HG02588 (cell line): Measurements from ENCODE around the gene LAMTOR1.
A peak's percentile ranks its signal among the peaks of the same experiment; 100 is the strongest.

Experiments used
- ATAC-seq: cut with Tn5 transposase; IDR thresholded peaks from one replicate; pipeline ENCODE4 v1.9.1; 2021; ENCODE audit warnings: mild to moderate bottlenecking, moderate library complexity; ENCODE audit not compliant: unreplicated experiment

The LAMTOR1 gene

GRCh38 chr11:72120930-72121329, 17.8 kb upstream of the LAMTOR1 start:
- ATAC-seq, result no peak

- ATAC-seq, result no peak
Observed at GRCh38 chr11:72119198-72119597, 16.1 kb upstream of the LAMTOR1 start.

- no peak for ATAC-seq
Observed at GRCh38 chr11:72116019-72116755, 13.1 kb upstream of the LAMTOR1 start.

- ATAC-seq, result no peak
Observed at GRCh38 chr11:72114570-72114969, 11.5 kb upstream of the LAMTOR1 start.

- no peak for ATAC-seq
Observed at GRCh38 chr11:72112978-72113808, 10.1 kb upstream of the LAMTOR1 start.

- ATAC-seq, result peak; percentile 85
Observed at GRCh38 chr11:72112143-72112977, 9.3 kb upstream of the LAMTOR1 start, which contains the start of gene ANAPC15. Gene ANAPC15 (minus strand): TSS chr11:72112695. CDS start chr11:72111276, 1,419 bp downstream.

GRCh38 chr11:72111300-72112142, 8.4 kb upstream of the LAMTOR1 start:
- peak; percentile 1 for ATAC-seq

- ATAC-seq, result no peak
Observed at GRCh38 chr11:72105888-72106287, 2.8 kb upstream of the LAMTOR1 start, which contains the start of gene TOMT. Gene TOMT (plus strand): TSS chr11:72105924. CDS start chr11:72105952, 28 bp downstream.

- no peak for ATAC-seq
Observed at GRCh38 chr11:72103754-72104167, 664 bp upstream of the LAMTOR1 start.

- ATAC-seq, result no peak
Observed at GRCh38 chr11:72102631-72102945, 509 bp downstream of the LAMTOR1 start.

- ATAC-seq, result no peak
Observed at GRCh38 chr11:72102162-72102561, 935 bp downstream of the LAMTOR1 start.

- no peak for ATAC-seq
Observed at GRCh38 chr11:72100462-72100861, 2.6 kb downstream of the LAMTOR1 start.

- ATAC-seq, result no peak
Observed at GRCh38 chr11:72100009-72100408, 3.1 kb downstream of the LAMTOR1 start.

GRCh38 chr11:72098741-72099140, 4.4 kb downstream of the LAMTOR1 start:
- ATAC-seq, result no peak

- peak; percentile 46 for ATAC-seq
Observed at GRCh38 chr11:72091292-72091691, 11.8 kb downstream of the LAMTOR1 start.

- no peak for ATAC-seq
Observed at GRCh38 chr11:72088076-72088808, 14.9 kb downstream of the LAMTOR1 start.

GRCh38 chr11:72085621-72086351, 17.3 kb downstream of the LAMTOR1 start:
- no peak for ATAC-seq

GRCh38 chr11:72084965-72085364, 18.1 kb downstream of the LAMTOR1 start:
- ATAC-seq, result no peak

- no peak for ATAC-seq
Observed at GRCh38 chr11:72084076-72084475, 19.0 kb downstream of the LAMTOR1 start.
